Measurements from ENCODE around the gene RNU5B-1. TPM values are rescaled to one million over a fixed set of nuclear protein-coding genes. Genes with fewer than 3 reads are reported as not detected.
A peak's percentile ranks its signal among the peaks of the same experiment; 100 is the strongest.

The RNU5B-1 gene
- polyA plus RNA-seq, 5 donors, result not detected

- peak; percentile 88 to 90 for DNase-seq
Measured at GRCh38 chr15:65286704-65287519, 17.6 kb upstream of the RNU5B-1 start, which contains the start of gene PARP16. PARP16 (minus strand) TSS chr15:65286883; CDS start chr15:65286426, 457 bp downstream.

GRCh38 chr15:65287520-65287855 is 17.0 kb upstream of the RNU5B-1 start:
- no peak for DNase-seq

- DNase-seq, result no peak
Measured at GRCh38 chr15:65289261-65289854, 15.1 kb upstream of the RNU5B-1 start.

- no peak for DNase-seq
Measured at GRCh38 chr15:65290228-65290627, 14.2 kb upstream of the RNU5B-1 start.

- DNase-seq, result no peak
Measured at GRCh38 chr15:65292938-65293518, 11.4 kb upstream of the RNU5B-1 start.

- no peak for DNase-seq
Measured at GRCh38 chr15:65298731-65299130, 5.7 kb upstream of the RNU5B-1 start.

- DNase-seq, result no peak
Measured at GRCh38 chr15:65300924-65301441, 3.5 kb upstream of the RNU5B-1 start.

GRCh38 chr15:65302061-65302460 is 2.4 kb upstream of the RNU5B-1 start:
- no peak for DNase-seq

- peak; percentile 72 to 73 for DNase-seq
Measured at GRCh38 chr15:65303687-65304380, 643 bp upstream of the RNU5B-1 start.

GRCh38 chr15:65305150-65305758 is 777 bp downstream of the RNU5B-1 start:
- no peak for DNase-seq

- no peak for DNase-seq
Measured at GRCh38 chr15:65305776-65306175, 1.3 kb downstream of the RNU5B-1 start.

- DNase-seq, result no peak
Measured at GRCh38 chr15:65306551-65306950, 2.1 kb downstream of the RNU5B-1 start.

- no peak for DNase-seq
Measured at GRCh38 chr15:65307978-65308377, 3.5 kb downstream of the RNU5B-1 start.

- no peak for DNase-seq
Measured at GRCh38 chr15:65309882-65310418, 5.5 kb downstream of the RNU5B-1 start.

- DNase-seq, result no peak
Measured at GRCh38 chr15:65310431-65311137, 6.1 kb downstream of the RNU5B-1 start.

GRCh38 chr15:65311760-65312159 is 7.3 kb downstream of the RNU5B-1 start:
- DNase-seq, result no peak

GRCh38 chr15:65312400-65312916 is 8.0 kb downstream of the RNU5B-1 start:
- peak; percentile 53 to 60 for DNase-seq

- peak; percentile 62 to 80 for DNase-seq
Measured at GRCh38 chr15:65318870-65319356, 14.4 kb downstream of the RNU5B-1 start.

- peak; percentile 26 to 46 for DNase-seq
Measured at GRCh38 chr15:65323071-65323511, 18.6 kb downstream of the RNU5B-1 start.

GRCh38 chr15:65326117-65326526 is 21.6 kb downstream of the RNU5B-1 start:
- DNase-seq, result peak; percentile 45 to 61
